Stimulated activated CD8-positive, alpha-beta memory T cell treated with anti-CD3 and anti-CD28 coated beads, Interleukin-7, amount 100 ng/mL, for 48 hours (primary cell): Measurements from ENCODE around the gene METTL17.
"Not testable (repeated sequence)": the region's sequence is repeated elsewhere in the genome, so short reads cannot be mapped to it uniquely, and the experiment has no call there.

Experiments
- DNase-seq, 2 donors: peaks; one replicate each; pipeline ENCODE4 v3.0.0-alpha.2; 2020; ENCODE audit warnings: low read depth in 1 of 2; ENCODE audit errors: extremely low read depth in 1 of 2

METTL17 gene

DNA sequence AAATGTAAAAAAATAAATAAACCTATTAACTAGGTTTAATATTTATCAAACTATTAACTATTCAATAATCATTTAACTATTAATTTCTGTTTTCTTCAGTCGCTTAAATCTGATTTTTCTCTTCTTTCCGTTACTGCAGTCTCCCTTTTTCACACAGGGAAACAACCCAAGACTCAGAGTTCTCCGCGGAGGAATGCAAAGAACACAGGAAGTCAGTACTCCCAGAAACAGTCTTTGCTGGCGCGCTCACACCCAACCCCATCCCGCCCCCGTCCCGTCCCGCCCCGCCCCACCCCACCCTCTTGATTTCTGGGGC, 351 bp upstream of the METTL17 start:
- no peak for DNase-seq

DNA sequence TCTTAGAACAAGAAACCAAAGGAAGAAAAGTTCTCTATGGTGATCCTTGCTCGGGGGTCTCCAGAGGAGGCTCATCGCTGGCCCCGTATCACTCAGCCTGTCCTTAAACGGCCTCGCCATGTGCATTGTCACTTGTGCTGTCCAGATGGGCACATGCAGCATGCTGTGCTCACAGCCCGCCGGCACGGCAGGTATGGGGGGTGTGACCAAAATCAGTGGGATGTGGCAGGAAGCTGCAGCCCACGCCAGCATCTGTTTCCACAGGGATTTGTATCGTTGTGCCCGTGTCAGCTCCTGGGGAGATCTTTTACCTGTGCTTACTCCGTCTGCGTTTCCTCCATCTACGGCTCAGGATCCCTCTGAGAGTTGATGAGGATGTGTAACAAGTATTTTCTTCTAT, 6.7 kb downstream of the METTL17 start:
- no peak for DNase-seq

DNA sequence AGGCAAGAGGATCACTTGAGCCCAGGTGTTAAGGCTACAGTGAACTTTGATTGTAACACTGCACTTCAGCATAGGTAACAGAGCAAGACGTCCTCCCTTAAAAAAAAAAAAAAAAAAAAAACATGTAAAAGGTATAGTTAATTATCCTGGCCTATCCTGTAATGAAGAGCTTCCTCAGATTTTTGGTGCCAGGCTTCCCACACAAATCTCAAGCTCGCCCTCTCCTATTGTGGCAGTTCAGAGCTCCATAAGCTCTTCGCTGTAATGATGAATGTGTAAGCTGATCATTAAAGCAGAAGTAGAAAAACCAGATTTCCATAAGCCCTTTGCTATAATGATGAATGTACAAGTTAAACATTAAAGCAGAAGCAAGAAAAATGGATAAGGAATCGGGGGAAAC, 7.3 kb downstream of the METTL17 start:
- DNase-seq = no peak

DNA sequence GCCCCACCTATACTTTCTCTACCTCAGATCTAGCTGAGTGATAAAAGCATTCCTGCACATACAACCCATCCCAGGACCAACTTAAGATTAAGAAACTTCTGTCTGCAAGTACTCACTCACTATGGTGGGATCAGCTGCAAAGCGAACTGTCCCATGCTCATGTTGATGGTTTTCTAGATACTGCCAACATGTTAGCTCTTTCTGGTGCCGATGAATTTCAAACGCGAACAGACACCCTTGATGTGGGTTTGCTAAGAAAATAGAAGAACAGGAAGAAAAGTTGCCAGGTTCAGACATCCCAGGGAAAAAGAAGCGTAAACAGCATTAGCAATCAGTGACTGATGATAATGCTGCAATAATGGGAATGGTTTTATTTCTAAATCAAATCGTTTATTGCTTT, 7.8 kb downstream of the METTL17 start:
- DNase-seq = no peak

DNA sequence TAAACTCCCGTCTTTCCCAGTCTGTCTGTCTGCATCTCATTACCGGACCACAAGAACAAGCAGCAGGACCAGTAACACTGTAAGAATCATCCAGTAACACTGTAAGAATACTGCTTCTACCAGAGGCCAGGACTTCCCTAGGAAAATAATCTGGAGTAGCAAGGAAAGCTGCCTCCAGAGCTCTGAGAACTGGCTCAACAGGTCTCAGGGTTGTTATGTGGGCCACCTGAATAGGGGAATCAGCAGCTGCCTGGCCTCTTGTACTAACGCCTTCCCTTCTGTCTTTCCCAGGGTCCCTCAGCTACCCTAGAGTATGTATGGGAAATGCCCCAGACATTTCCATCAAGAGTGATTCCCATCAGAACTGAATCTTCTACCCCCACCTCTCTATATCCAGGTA, 8.4 kb downstream of the METTL17 start:
- DNase-seq = no peak

DNA sequence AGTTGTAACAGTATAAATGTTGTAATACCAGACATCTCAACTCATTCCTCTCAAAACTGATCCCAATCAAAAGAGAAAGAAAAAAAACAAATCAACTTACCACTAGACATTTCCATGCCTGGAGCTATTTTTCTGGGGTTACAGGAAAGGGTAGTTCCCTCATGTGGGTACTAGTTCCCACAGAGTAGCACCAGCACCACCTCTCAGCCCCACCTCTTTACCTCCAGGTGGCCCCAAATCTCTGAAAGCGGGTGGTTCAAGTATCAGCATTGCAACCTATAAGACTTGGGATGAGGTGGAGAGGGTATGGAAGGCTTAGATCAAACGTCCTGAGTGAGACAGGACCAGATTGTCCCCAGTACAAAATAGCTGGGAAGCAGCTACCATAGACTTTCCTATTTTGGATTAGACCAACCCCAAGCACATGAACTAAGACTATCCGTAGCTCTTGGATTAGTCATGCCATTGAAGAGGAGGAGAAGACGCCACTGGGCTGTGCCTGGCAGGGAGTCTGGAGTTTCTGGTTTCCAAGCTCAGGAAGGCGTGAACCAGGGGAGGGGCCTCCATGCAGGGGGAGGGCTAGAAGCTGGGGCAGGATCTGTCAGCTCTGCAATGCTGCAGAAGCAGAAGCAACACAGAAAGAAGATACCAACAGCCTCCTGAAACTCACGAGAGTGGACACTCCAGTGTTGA, 9.0 kb downstream of the METTL17 start, which contains the start of gene SLC39A2:
TSS of gene SLC39A2 (plus strand) at position 620 of the 693 bp plus-strand sequence. CDS start 154 bp downstream, outside the sequence.
- DNase-seq = no peak

DNA sequence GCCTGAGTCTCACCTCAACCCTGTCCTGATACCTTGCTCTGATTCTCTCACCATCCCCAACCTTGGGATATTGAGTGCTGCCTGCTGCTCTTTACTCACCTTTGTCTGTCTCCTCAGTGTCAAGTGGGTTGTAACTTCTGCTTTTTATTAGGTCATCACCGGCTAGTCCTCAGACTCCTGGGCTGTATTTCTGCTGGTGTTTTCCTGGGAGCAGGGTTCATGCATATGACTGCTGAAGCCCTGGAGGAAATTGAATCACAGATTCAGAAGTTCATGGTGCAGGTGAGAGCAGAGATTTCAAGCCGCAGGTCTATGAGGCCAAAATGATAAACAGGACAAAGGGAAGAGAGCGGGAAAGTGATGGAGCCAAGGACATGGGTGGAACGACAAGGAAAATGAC, 9.8 kb downstream of the METTL17 start:
- DNase-seq = no peak

DNA sequence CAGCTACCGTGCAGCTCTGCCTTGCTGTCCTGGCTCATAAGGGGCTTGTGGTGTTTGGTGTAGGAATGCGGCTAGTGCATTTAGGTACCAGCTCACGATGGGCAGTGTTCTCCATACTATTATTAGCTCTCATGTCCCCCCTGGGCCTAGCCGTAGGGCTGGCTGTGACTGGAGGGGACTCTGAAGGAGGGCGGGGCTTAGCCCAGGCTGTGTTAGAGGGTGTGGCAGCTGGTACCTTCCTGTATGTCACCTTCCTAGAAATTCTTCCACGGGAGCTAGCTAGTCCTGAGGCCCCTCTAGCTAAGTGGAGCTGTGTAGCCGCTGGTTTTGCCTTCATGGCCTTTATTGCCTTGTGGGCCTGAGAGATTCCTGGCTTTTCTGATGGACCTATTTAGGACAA, 11.4 kb downstream of the METTL17 start:
- no peak for DNase-seq

DNA sequence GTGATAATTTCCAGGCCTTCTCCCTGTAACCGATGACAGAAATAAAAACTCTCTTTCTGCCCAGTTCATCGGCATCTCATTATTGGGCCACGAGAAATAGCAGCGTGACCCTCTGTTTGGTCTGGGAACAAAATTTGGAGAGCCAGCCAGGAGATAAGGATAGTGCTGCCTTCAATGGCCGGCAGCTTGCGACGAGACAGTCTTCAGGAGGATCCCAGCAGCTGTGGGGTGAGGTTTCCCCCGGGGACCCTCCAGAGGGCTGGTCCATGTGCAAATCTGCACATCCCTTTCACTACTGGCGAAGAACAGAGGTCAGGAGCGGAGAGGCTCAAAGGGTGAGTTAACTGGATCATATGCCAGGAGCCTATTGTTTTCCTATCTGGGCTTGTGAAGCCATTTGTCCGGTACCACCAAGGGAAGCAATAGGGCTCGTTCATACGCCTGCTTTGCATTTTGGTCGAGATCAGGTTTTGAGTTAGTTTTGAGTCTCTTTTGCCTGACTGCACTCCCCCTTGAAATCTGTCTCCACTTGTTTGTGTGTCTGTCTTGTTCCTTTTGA, 14.1 kb downstream of the METTL17 start:
- no peak for DNase-seq

DNA sequence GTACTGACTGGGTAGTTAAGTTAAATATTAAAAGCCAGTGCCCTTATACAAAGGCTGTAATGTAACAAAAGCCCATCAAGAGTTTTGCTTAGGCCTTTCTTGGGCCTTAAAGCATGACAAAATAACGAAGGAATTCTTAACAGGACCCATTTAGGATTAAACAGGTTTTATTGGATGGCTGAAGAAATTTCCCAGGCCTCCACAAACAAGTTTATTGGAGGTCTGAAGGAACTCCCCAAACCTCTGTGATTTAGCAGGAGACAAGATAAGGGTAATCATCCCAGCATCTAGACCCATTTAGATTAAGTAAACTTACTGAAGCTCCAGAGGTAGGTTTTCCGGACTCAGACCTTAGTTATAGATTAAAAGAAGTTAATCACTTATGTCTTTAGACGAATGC, 19.9 kb downstream of the METTL17 start:
- DNase-seq = not testable (repeated sequence)

DNA sequence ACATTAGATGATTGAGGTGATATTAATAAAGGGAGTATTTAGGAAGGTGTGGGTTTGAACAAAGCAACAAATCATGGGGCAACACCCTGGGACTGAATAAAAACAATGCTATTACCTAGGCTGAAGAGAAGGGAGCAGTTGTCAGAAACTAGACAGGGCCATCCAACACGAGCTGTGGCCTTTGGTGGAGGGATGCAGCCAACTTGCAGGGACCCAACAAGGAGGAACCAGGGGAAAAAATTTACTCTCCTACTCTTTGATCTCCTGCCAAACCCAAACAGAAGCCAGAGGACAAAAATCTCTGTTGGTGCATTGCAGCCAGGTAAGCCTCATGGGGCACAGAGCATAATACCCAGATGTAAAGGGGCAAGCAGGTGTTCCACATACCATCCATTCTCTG, 21.4 kb downstream of the METTL17 start:
- DNase-seq = no peak

DNA sequence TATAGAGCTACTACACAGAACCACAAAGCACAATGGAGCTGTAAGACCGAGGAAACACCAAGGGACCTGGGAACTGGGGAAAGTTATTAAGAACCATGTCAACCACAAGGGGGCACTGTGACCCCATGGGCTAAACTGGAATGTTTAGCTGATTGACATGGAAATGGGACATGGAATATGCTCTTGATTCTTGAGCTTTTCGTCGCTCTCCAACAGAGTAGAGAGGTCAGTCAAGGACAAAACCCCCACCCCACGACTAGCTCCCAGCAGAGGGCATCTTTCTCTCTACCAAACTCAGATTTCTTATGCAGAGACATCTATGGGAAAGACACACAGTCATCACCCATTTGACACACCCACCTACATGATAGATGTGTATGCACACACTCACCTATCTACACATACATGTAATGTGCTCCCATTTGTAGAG, 25.0 kb downstream of the METTL17 start:
- peak; percentile 40 to 56 for DNase-seq

DNA sequence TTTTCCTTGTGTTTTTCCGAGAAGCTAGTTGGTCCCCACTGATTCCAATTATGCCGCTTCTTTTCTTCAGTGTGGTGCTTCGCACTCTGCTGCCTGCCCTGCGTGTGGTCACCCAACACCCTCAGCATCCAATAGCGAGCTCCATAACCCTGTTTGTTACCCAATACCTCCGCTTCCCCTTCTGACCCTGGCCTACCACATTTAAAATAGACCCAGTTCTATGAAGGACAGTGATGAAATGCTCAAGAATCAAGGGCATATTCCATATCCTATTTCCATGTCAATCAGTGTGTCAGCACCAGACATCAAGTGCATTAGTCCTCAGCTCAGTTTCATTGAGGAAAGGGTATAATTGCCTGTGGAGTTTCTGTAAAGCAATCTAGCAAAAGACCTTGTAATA, 25.5 kb downstream of the METTL17 start:
- DNase-seq = no peak

DNA sequence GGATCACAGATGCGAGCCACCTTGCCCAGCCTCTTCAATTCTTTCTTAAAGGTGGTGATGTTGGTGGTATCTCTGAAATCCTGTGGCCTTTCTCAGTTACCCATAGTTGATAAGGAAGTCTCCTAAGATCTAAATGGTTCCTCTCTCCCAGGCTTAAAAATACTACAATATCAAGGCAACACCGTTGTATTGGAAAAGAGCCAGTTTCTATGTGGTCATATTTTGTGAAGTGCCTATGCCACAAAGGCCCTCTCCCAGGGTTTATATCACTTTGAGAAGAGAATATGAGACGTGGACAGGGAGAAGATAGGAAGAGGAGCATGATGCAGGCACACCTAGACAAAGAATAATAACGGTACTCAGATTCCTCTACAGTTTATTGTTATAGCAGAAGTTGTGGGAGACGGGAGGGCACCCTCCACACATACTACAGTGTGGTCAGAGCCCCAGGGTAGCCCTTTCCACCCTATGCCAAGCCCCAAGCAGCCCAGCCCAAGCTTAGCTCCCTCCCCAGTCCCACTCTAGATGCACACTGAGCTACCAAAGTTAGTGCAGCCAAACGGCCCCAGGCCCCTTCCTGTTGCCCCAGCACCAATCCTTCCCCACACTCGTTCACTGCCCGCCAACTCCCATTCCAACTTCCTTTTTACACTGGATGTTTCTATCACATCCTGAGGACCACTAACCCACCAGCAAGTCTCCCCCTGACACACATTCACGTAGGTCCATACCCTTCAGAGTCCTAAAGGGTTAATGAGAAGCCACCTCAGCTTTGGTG, 26.8 kb downstream of the METTL17 start:
- DNase-seq = no peak

DNA sequence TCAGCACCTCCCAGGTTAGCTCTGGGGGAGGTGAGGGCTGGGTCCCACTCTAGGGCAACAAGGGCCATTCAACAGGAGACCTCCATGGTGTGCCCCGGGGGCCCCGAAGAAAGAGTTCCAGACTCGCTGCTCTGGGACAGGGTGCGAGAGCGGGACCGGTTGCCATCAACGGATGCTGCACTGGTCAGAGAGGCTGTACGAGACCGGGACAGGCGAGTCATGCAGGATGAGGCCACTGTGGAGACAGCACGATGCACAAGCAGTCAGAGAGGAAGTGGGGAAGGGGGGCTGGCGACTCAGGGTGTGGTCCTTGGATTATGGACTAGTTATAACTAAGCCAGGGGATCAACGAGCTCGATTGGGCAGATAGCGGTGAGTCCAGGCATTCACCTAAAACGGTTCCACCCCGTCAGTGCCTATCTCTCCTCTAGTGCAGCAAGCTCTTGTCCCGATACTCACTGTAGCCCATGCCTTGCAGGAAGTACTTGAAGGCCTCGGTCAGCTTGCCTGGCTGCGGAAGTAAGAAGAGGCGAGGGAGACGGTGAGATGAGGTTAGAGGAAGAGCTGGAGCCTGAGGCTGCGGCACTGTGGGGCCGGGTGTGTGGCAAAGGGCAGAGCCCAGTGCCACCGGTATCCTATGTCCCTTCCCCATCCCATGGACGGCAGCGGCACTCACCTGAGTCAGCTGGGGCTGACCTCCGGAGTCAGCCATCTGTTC, 27.9 kb downstream of the METTL17 start:
- no peak for DNase-seq

DNA sequence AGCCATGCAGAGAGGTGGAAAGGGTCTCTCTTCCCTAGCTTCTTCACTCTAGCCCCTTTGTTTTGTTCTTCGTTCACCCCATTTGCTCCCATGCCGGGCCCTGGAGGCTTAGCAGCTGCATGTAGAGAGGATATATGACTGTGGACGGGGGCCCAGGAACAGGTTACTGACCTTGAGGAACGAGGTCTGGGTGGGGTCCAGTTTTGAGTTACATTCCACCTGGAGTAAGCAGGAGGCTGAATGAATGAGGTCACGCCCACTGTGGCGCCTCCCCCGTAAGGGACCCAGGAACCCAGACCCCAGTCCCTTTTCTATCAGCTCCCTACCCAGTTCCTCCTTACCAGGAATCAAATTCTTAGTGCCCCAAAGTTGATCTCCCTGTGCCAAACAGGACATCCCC, 28.5 kb downstream of the METTL17 start:
- no peak for DNase-seq

DNA sequence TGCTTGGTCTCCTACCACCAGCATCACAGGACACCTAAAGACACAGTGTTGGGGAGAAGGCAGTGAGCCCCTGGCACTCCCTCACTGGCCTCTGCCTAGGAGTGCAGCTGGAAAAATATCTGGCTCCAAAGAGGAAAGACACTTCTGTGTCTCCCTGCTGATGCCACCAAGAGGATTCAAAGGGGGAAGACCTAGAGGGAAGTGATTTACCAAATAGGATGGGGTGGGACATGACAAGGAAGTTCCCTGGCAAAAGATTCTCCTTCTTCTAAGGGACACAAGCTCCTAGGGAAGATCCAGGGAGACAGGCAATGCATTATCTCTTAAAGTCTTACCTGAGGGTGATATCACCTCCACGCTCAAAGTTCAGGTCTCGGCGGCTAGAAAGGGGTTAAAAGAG, 29.0 kb downstream of the METTL17 start:
- no peak for DNase-seq

DNA sequence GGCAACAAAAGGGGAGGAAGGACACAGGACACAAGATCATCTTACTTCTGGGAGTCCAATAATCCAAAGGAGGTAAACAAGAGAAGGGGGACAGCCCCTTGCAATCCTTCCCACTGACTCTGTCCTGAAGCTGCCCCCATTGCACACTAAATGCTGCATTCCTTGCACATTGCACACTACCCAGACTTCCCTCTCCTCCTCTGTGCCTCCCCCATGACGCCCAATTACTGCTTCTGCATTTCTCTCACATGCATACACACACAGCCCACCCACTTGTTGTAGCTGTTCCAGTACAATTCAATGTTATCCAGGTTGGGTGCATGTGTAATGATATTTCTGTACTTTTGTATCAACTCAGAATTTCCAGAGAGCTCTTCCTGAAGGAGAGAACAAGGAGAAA, 29.6 kb downstream of the METTL17 start:
- DNase-seq = no peak

DNA sequence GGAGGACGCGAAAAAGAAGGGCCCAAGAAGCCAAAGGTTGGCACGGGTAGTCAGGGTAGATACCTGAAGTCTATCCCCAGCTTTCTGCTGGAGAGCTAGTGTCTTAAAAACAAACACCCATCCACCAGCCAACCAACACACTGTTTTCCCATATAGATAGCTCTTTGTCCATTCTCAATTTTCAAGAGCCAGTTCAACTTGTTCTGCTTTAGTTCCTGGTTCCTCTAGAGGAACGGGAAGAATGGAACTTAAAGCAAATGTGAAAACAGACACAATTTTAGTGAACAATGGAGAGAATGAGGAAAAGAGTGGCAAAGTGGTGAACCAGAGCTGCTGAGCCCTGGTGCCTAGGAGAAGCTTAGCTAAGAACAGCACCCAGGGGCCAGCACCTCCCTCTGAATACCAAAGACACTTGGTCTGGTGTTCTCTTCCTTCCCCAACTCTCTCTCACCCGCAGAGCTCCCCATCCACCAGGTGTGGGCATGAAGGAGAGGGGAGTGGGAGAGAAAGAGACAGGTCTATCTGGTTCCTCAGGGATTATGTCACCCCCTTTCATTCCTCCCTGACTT, 31.3 kb downstream of the METTL17 start:
- no peak for DNase-seq

DNA sequence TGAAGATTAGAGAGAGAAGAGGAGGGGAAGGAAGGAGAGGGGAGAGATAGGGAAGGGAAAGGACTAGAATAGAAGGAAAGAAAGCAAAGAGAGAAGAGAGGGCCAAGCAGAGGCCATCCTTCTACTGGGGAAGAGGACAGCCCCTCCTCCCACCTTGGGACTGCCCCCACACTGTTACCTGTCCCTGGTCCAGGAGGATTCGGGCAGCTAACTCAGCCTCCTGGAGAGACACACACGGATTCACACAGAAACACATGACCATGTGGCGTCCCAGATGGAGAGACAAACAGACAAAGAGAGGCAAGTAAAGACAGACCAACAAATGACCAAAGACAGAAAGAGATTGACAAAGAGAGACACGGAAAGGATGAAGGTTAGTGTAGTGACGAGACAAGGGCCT, 32.9 kb downstream of the METTL17 start:
- no peak for DNase-seq

DNA sequence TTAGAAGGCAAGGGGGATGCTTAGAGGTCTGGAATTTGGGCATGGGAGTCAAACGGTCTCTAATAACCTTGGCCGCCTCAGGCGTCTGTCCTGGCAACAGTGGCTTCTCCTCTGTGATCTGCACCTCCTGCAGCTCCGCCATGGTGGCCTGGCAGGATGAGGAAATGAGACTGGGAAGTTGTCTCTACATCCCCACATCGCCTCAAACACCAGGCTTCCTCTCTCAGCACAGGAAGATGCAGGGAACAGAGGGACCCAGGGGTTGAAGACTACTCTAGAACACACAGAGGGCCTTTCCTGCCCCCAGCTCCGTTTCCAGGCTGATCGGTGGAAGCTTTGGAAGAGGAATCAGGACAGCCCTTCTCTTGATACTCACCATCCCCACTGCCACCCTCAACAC, 33.4 kb downstream of the METTL17 start:
- no peak for DNase-seq
